Neural cell (in vitro differentiated cells): ENCODE results near the gene WRAP53. TPM values are rescaled to one million over a fixed set of nuclear protein-coding genes. Genes with fewer than 3 reads are reported as not detected.

Source experiments
- H2AFZ ChIP-seq: fragments of 200-600, 300-800 bp; sonication (generic), shearing (Covaris generic); 2 replicates; pipeline ENCODE4 v1.6.0; 2014; ENCODE audit warnings: low read depth, mild to moderate bottlenecking, antibody characterized with exemption, low read length, moderate library complexity
- H3F3A ChIP-seq: fragments of 200-600 bp; shearing (Covaris generic); 2 replicates; pipeline ENCODE4 v1.6.1; 2016; ENCODE audit warnings: mild to moderate bottlenecking, moderate library complexity, mixed read lengths, antibody characterized with exemption, low read length; ENCODE audit not compliant: insufficient read depth, poor library complexity, severe bottlenecking
- H3K27ac ChIP-seq: fragments of 200-600, 300-800 bp; sonication (generic), shearing (Covaris generic); 2 replicates; pipeline ENCODE4 v1.5.1; 2014; ENCODE audit warnings: mild to moderate bottlenecking, low read length, moderate library complexity
- H3K27me3 ChIP-seq: fragments of 300-800, 200-600 bp; sonication (generic), shearing (Covaris generic); 2 replicates; pipeline ENCODE4 v1.6.0; 2014; ENCODE audit warnings: mild to moderate bottlenecking, low read depth, low read length, moderate library complexity; ENCODE audit not compliant: insufficient read depth
- H3K36me3 ChIP-seq: fragments of 300-800, 200-600 bp; sonication (generic), shearing (Covaris generic); 2 replicates; pipeline ENCODE4 v1.5.1; 2014; ENCODE audit warnings: mild to moderate bottlenecking, antibody characterized with exemption, low read length, moderate library complexity; ENCODE audit not compliant: insufficient read depth
- H3K4me2 ChIP-seq: fragments of 300-800, 200-600 bp; sonication (generic), shearing (Covaris generic); 2 replicates; pipeline ENCODE4 v1.6.0; 2014; ENCODE audit warnings: mild to moderate bottlenecking, low read length
- H3K4me3 ChIP-seq: fragments of 300-800, 200-600 bp; sonication (generic), shearing (Covaris generic); 2 replicates; pipeline ENCODE4 v1.5.1; 2014; ENCODE audit warnings: mild to moderate bottlenecking, low read length, moderate library complexity
- H3K79me2 ChIP-seq: fragments of 200-600 bp; shearing (Covaris generic); replicated peaks from 2 replicates; pipeline ENCODE4 v1.6.0; 2014; ENCODE audit warnings: mild to moderate bottlenecking, low read length, moderate library complexity; ENCODE audit not compliant: insufficient read depth
- H3K9ac ChIP-seq: fragments of 300-800, 200-600 bp; sonication (generic), shearing (Covaris generic); 2 replicates; pipeline ENCODE4 v1.6.1; 2016; ENCODE audit warnings: mild to moderate bottlenecking, low read length, mixed read lengths
- H3K9me2 ChIP-seq: fragments of 200-600 bp; shearing (Covaris generic); 2 replicates; pipeline ENCODE4 v1.6.1; 2016; ENCODE audit warnings: mild to moderate bottlenecking, low read length, mixed read lengths; ENCODE audit not compliant: insufficient read depth
- H3K9me3 ChIP-seq: fragments of 200-600, 300-800 bp; sonication (generic), shearing (Covaris generic); 2 replicates; pipeline ENCODE4 v1.6.1; 2016; ENCODE audit warnings: mild to moderate bottlenecking, mixed run types, low read length, moderate library complexity, mixed read lengths
- H4K20me1 ChIP-seq: fragments of 200-600 bp; shearing (Covaris generic); 2 replicates; pipeline ENCODE4 v1.6.1; 2016; ENCODE audit warnings: mild to moderate bottlenecking, mixed run types; ENCODE audit not compliant: insufficient read depth
- CTCF ChIP-seq: fragments of 450-650 bp; IDR thresholded peaks from 2 replicates; pipeline ENCODE4 v1.5.1; 2014; ENCODE audit warnings: antibody characterized with exemption, mild to moderate bottlenecking, moderate library complexity; ENCODE audit not compliant: poor library complexity, severe bottlenecking
- EP300 ChIP-seq: fragments of 450-650 bp; conservative IDR thresholded peaks from 2 replicates; pipeline ENCODE4 v1.6.1; 2014; ENCODE audit warnings: antibody characterized with exemption, mild to moderate bottlenecking, moderate library complexity; ENCODE audit not compliant: poor library complexity, severe bottlenecking
- EZH2 ChIP-seq: fragments of 200-600, 300-800 bp; shearing (Covaris generic), sonication (generic); IDR thresholded peaks from 2 replicates; pipeline ENCODE4 v1.6.1; 2014; ENCODE audit warnings: antibody characterized with exemption, low read length, borderline replicate concordance, mild to moderate bottlenecking; ENCODE audit not compliant: insufficient read depth, poor library complexity, severe bottlenecking
- MXI1 ChIP-seq: fragments of 450-650 bp; conservative IDR thresholded peaks from 2 replicates; pipeline ENCODE4 v1.6.1; 2014; ENCODE audit warnings: antibody characterized with exemption, mild to moderate bottlenecking; ENCODE audit not compliant: poor library complexity, severe bottlenecking
- POLR2AphosphoS5 ChIP-seq: IDR thresholded peaks from 2 replicates; pipeline ENCODE4 v1.6.1; 2012
- RAD21 ChIP-seq: fragments of 450-650 bp; conservative IDR thresholded peaks from 2 replicates; pipeline ENCODE4 v1.6.1; 2014; ENCODE audit warnings: antibody characterized with exemption, mild to moderate bottlenecking, moderate library complexity
- SMC3 ChIP-seq: fragments of 450-650 bp; conservative IDR thresholded peaks from 2 replicates; pipeline ENCODE4 v1.6.1; 2014; ENCODE audit warnings: antibody characterized with exemption, mild to moderate bottlenecking, moderate library complexity; ENCODE audit not compliant: poor library complexity
- TAF1 ChIP-seq: IDR thresholded peaks from 2 replicates; pipeline ENCODE4 v1.6.1; 2012; ENCODE audit warnings: low read depth
- polyA plus RNA-seq: library from polyadenylated mRNA; depleted of rRNA; stranded (reverse); fragments of >200 nt; gene quantifications from 2 replicates; pipeline ENCODE4 v1.2.3, GENCODE V29; 2014
- TF ChIP-seq, protein P1 (sequence below): IDR thresholded peaks from 2 replicates; pipeline ENCODE4 v1.6.1; 2012; ENCODE audit warnings: borderline replicate concordance

The WRAP53 gene
- polyA plus RNA-seq, 1 donor from 2014 or later = 20.1 TPM

- H3F3A ChIP-seq = no peaks in the 10 kb centered on the region
- H3K36me3 ChIP-seq = no peaks in the 10 kb centered on the region
- H3K4me2 ChIP-seq = no peak overlapping the region
- no peaks in the 10 kb centered on the region for H3K9me3 ChIP-seq
- H3K9me2 ChIP-seq = no peaks in the 10 kb centered on the region
- H2AFZ ChIP-seq = no peak overlapping the region
- no peak overlapping the region for H3K9ac ChIP-seq
- no peaks in the 10 kb centered on the region for H4K20me1 ChIP-seq
- no peaks in the 10 kb centered on the region for H3K27me3 ChIP-seq
- no peak for TF ChIP-seq RAD21
- TF ChIP-seq EZH2 = no peak
- no peak for TF ChIP-seq MXI1
- TF ChIP-seq SMC3 = no peak
- TF ChIP-seq, protein P1, sequence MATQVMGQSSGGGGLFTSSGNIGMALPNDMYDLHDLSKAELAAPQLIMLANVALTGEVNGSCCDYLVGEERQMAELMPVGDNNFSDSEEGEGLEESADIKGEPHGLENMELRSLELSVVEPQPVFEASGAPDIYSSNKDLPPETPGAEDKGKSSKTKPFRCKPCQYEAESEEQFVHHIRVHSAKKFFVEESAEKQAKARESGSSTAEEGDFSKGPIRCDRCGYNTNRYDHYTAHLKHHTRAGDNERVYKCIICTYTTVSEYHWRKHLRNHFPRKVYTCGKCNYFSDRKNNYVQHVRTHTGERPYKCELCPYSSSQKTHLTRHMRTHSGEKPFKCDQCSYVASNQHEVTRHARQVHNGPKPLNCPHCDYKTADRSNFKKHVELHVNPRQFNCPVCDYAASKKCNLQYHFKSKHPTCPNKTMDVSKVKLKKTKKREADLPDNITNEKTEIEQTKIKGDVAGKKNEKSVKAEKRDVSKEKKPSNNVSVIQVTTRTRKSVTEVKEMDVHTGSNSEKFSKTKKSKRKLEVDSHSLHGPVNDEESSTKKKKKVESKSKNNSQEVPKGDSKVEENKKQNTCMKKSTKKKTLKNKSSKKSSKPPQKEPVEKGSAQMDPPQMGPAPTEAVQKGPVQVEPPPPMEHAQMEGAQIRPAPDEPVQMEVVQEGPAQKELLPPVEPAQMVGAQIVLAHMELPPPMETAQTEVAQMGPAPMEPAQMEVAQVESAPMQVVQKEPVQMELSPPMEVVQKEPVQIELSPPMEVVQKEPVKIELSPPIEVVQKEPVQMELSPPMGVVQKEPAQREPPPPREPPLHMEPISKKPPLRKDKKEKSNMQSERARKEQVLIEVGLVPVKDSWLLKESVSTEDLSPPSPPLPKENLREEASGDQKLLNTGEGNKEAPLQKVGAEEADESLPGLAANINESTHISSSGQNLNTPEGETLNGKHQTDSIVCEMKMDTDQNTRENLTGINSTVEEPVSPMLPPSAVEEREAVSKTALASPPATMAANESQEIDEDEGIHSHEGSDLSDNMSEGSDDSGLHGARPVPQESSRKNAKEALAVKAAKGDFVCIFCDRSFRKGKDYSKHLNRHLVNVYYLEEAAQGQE = no peak
- TF ChIP-seq CTCF = no peak
- no peak for TF ChIP-seq POLR2AphosphoS5
- no peak for TF ChIP-seq TAF1
- no peak for TF ChIP-seq EP300
- H3K79me2 ChIP-seq = no peaks in the 10 kb centered on the region
- no peak overlapping the region for H3K4me3 ChIP-seq
- H3K27ac ChIP-seq = no peak overlapping the region
These were observed 43.5 kb upstream of the WRAP53 start for GRCh38 chr17:7644775-7645174.

DNA sequence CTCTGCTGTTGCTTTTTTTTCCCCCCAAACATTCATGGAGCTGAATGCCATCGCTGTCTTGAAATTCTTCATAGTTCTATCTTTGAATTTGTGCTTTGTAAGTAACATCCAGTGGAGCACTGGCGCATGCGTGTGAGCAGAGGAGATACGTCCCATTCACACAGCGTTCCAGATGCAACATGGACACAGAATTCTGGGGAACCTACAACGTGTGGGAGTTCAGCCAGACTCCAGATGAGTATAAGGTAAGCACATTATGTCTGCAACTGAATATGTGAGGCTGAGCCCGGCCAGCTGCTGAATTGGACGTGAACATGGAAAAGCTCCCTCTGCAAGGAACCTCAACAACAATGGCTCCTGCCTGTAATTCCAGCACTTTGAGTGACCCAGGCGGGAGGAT is 41.8 kb upstream of the WRAP53 start:
- Histone ChIP-seq H3K9ac (no peak overlapping the region), H3K27me3 (no peaks in the 10 kb centered on the region), H3K4me3 (no peak overlapping the region), H2AFZ (no peak overlapping the region), H3K79me2 (peaks cover 4% of the 10 kb centered on the region), H3K9me2 (no peaks in the 10 kb centered on the region), H3F3A (no peaks in the 10 kb centered on the region), H3K27ac (no peak overlapping the region), H3K4me2 (no peak overlapping the region), H4K20me1 (no peaks in the 10 kb centered on the region), H3K9me3 (no peaks in the 10 kb centered on the region), H3K36me3 (no peaks in the 10 kb centered on the region)
- TF ChIP-seq EZH2 = no peak
- TF ChIP-seq POLR2AphosphoS5 = no peak
- no peak for TF ChIP-seq MXI1
- TF ChIP-seq EP300 = no peak
- TF ChIP-seq RAD21 = no peak
- TF ChIP-seq, protein P1 = no peak
- TF ChIP-seq SMC3 = no peak
- no peak for TF ChIP-seq CTCF
- no peak for TF ChIP-seq TAF1
